Cardiac fibroblast (primary cell): ENCODE data around the gene SLC5A6.
A peak's percentile ranks its signal among the peaks of the same experiment; 100 is the strongest.

Experiments used
- DNase-seq, 2 donors: peaks; one replicate each; pipeline versions ENCODE4 v3.0.0 to v3.0.0-alpha.2; 2010; ENCODE audit warnings: low read depth in 2 of 2
- H3K4me3 ChIP-seq, 2 donors: replicated peaks in 1 of 2; 1 replicate in 1 of 2; 2 replicates in 1 of 2; pipeline ENCODE4 v1.5.1; 2011; ENCODE audit warnings: low read depth in 2 of 2, low read length in 2 of 2, mild to moderate bottlenecking in 2 of 2, moderate library complexity in 1 of 2
- CTCF ChIP-seq: IDR thresholded peaks from one replicate; pipeline ENCODE4 v1.5.1; 2011; ENCODE audit warnings: low read depth, mild to moderate bottlenecking, low read length, inconsistent platforms

The SLC5A6 gene

GRCh38 chr2:27217173-27218121, 5.4 kb upstream of the SLC5A6 start, which contains the start of gene CAD:
Gene CAD (plus strand): TSS chr2:27217369. CDS start chr2:27217552, 183 bp downstream.
- H3K4me3 ChIP-seq = peak within 1 kb of the TSS; percentile 86 to 91
- peak; percentile 12 for TF ChIP-seq CTCF
- peak; percentile 84 to 89 for DNase-seq

- no peak for DNase-seq
- TF ChIP-seq CTCF = no peak
- peak overlapping the region; percentile 21 to 91 for H3K4me3 ChIP-seq
Measured at GRCh38 chr2:27216416-27217137, 4.5 kb upstream of the SLC5A6 start.

- no peak overlapping the region for H3K4me3 ChIP-seq
- no peak for TF ChIP-seq CTCF
- DNase-seq = no peak
Measured at GRCh38 chr2:27214941-27215340, 2.9 kb upstream of the SLC5A6 start.

- peak overlapping the region; percentile 77 to 81 for H3K4me3 ChIP-seq
- no peak for TF ChIP-seq CTCF
- DNase-seq = peak; percentile 71 to 78
Measured at GRCh38 chr2:27212626-27213471, 781 bp upstream of the SLC5A6 start.

GRCh38 chr2:27211241-27211942, 676 bp downstream of the SLC5A6 start:
- DNase-seq = peak in 1 of 2 donors; percentile 26
- TF ChIP-seq CTCF = no peak
- H3K4me3 ChIP-seq = peak overlapping the region; percentile 77 to 81
